ENCODE results near the gene SUMF2.
"Not testable (repeated sequence)": the region's sequence is repeated elsewhere in the genome, so short reads cannot be mapped to it uniquely, and the experiment has no call there.

SUMF2 gene

DNA sequence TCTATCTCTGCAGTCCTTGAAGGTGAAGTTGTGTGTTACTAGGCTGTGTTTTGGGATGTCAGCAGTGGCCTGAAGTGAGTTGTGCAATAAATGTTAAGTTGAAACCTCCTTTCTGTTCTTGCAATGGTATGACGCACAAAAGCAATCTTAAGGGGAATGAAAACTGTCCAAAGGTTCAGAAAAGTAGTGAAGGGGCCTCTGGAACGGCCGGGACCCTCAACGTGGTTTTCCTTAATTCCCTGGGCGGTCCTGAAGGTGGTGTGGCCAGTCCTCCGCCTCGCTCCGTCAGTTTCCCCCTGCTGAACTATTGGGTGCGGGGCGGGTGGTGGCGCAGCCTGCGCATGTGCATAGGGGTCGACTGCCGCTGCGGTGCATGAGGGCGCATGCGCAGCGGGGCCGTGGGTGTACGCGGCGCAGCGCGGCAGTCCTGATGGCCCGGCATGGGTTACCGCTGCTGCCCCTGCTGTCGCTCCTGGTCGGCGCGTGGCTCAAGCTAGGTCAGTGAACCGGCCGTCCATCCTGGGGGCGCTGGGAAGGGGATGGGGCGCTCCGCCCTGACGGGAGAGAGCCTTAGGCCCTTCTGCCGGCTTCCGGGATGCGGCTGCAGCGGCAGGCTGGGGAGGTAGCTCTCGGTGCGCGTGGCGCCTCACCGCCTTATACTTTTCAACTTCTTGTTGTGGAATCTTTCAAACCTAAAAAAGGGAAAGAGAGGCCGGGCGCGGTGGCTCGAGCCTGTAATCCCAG is at the start of gene SUMF2:
SUMF2 (plus strand) TSS at position 405 of the 744 bp plus-strand sequence; CDS start at position 431, 26 bp downstream.
- DNase-seq: peak; percentile 85

DNA sequence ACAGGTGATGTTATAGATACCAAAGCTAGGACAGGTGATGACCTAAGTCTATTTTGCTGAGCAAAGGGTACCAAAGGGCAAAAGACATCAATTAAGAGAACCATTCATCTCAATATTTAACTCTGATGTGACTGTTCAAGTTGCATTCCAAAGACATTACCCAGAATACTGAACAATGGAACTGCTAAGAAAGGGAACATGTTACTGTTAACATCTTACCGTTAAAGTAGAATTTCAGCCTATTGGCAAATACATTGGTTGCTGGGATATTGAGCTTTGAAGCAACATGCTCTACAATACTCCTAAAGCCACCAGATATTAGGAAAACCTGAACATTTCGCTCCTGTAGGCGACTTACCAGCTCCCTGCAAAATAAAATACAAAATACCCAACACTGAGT is 47.1 kb upstream of the SUMF2 start:
- not testable (repeated sequence) for DNase-seq

- no peak for DNase-seq
Observed at GRCh38 chr7:56019501-56019900, 44.6 kb upstream of the SUMF2 start.

GRCh38 chr7:56023500-56023899 is 40.6 kb upstream of the SUMF2 start:
- no peak for DNase-seq

DNA sequence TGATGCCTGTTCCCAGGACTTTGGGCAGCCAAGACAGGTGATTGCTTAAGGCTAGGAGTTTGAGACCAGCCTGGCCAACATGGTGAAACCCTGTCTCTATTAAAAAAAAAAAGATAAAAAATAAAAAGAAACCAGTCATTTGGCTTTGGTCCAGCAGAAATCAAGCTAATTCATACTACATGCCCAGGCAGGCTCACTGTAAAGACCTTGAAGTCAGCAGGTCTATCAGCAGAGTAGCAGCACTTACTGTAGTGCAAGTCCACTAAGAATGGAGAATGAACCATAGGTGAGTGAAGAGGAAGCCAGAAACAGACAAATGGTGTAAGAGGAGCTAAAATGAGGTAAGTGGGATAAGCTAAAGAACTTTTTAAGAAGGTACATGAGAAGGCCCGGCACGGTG is 37.5 kb upstream of the SUMF2 start:
- DNase-seq: no peak

DNA sequence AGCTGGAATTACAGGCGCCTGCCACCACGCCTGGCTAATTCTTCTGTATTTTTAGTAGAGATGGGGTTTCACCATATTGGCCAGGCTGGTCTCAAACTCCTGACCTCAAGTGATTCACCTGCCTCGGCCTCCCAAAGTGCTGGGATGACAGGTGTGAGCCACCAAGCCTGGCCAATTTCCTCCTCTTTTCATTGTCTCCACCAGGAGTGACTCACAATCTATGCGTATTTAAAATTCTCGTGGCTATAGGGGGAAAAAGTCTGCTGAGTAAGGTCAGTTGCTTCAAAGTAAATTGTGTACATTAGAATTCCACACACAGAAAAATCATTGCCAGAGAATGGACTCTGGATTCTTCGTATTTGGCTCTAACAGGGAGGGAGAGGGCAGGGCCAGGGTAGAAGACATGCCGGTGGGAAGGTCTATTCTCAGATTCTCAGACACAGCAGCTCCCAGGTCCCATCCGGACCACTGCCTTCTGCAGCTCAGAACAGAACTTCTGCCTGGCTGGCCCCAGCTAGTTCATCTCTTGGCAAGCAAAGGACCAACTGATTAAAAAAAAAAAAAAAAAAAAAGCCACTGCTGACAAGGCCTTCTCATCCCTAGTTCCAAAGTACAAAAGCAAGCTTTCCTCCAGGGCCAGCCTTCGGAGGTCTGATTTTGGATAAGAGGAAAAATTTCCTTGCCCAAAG is 35.0 kb upstream of the SUMF2 start:
- DNase-seq: no peak

- no peak for DNase-seq
Observed at GRCh38 chr7:56030340-56030739, 33.7 kb upstream of the SUMF2 start.

DNA sequence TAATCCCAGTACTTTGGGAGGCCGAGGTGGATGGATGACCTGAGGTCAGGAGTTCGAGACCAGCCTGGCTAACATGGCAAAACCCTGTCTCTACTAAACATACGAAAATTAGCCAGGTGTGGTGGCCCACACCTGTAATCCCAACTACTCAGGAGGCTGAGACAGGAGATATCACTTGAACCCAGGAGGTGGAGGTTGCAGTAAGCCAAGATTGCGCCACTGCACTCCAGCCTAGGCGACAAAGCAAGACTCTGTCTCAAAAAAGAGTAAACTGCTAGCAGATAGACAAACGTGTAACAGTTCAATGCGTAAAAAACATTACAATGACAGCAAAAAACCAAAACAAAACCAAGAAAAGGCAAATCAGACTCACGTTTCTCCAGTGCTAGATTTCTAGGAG is 32.5 kb upstream of the SUMF2 start:
- not testable (repeated sequence) for DNase-seq

GRCh38 chr7:56032578-56032977 is 31.5 kb upstream of the SUMF2 start:
- DNase-seq: not testable (repeated sequence)

DNA sequence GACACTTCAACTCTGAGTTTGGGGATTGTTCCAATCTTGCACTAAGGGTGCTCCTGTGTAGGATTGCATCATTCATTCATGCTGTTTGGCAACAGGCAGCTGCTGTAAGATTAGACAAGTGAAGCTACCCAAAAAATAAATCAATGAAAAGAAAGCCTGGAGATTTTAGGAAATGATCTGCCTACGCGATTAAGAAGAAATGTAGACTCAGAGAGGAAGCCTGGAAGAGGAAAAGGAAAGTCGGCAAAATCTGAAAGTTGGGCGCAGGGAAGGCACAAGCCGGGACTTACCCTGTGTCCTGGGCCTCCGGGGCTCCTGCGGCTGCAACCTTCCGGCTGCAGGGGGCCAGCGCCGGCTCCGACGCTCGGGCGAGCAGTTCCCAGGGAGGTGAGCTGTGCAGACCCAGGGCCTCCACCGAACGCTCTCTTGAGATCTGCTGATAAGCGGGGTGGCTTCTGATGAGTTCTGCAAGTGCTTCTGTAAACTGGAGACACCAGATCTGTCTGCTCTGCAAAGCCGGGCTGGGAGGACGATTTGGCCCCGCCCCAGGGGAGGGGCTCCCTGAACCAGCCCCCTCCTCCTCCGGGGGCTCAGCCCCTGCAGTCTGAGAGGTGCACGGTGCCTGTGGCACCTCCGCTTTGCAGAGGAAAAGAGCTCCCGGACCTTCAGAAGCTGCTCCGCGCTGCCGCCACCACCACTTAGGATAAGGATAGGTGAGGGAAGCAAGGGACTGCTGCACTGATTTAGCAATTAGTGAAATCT is 30.2 kb upstream of the SUMF2 start:
- peak; percentile 56 to 61 for DNase-seq

GRCh38 chr7:56040730-56041129 is 23.4 kb upstream of the SUMF2 start:
- no peak for DNase-seq

GRCh38 chr7:56045758-56046157 is 18.3 kb upstream of the SUMF2 start:
- not testable (repeated sequence) for DNase-seq

GRCh38 chr7:56046721-56047445 is 17.2 kb upstream of the SUMF2 start:
- DNase-seq: no peak

DNA sequence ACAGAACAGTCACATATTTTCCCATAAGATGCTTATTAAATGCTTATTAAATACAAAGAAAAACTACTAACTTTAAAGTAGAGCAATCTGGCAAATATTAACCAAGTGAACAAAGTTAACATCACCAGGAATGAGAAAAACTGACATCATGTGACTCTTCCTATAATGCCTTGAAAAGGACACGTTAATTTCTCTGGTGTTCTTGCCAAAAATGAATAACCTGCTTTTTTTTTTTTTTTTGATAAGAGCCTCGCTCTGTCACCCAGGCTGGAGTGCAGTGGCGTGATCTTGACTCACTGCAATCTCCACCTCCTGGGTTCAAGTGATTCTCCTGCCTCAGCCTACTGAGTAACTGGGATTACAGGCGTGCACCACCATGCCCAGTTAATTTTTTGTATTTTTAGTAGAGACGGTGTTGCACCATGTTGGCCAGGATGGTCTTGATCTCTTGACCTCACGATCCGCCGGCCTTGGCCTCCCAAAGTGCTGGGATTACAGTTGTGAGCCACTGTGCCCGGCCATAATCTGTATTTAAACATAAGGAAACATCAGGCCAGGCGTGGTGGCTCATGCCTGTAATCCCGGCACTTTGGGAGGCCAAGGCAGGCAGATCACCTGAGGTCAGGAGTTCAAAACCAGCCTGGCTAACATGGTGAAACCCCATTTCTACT is 16.5 kb upstream of the SUMF2 start:
- DNase-seq: not testable (repeated sequence)

GRCh38 chr7:56048245-56048644 is 15.8 kb upstream of the SUMF2 start:
- DNase-seq: no peak

GRCh38 chr7:56048763-56049162 is 15.3 kb upstream of the SUMF2 start:
- not testable (repeated sequence) for DNase-seq

- no peak for DNase-seq
Observed at GRCh38 chr7:56051053-56051338, 13.1 kb upstream of the SUMF2 start.

DNA sequence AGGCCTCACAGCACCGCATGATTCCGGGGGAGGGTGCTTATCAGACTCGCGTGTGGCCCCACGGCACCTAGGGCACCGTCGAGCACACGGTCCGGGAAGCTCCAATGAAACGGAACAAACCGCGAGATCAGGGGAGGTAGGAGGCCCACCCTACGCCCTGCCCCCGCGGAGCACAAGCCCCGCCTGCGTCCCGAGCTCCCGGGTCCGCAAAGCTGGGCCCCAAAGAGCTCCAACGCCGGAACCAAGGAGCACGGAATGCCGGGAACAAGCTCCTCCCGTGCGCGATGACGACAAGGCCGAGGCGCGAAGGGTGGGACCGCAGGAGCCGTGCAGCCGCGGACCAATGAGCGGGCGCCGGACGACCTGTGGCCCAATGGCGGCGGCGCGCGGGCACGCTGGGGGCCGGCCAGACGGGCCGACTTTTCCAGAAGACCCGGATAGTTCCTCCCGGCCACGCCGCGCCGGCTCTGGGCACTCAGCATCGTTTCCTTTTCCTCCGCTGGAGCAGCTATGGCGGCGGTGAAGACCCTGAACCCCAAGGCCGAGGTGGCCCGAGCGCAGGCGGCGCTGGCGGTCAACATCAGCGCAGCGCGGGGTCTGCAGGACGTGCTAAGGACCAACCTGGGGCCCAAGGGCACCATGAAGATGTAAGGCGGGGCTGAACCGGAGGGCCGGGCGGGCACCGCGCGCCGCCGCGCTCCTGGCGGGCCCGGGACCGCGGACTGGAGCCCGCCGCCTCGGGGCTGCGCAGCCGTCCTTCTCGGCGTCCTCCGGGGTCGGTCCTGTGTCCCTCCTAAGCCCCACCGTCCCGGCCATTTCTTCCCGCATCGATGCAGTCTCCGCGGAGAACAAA is 12.5 kb upstream of the SUMF2 start, which contains the start of the genes CCT6A and PSPH:
CCT6A (plus strand) TSS at position 427 of the 853 bp plus-strand sequence; CDS start at position 511, 84 bp downstream.
PSPH (minus strand) TSS at position 106 of the 853 bp plus-strand sequence. CDS start 30,232 bp downstream, outside the sequence.
- DNase-seq: peak; percentile 85 to 87

- DNase-seq: no peak
Observed at GRCh38 chr7:56053379-56053778, 10.7 kb upstream of the SUMF2 start.

- DNase-seq: no peak
Observed at GRCh38 chr7:56053993-56054392, 10.1 kb upstream of the SUMF2 start.

GRCh38 chr7:56062382-56062781 is 1.7 kb upstream of the SUMF2 start:
- no peak for DNase-seq

All from activated CD4-positive, alpha-beta T cell treated with anti-CD3 and anti-CD28 coated beads, Interleukin-2, amount 50 U/mL, for 4 hours (primary cell).